Testis (tissue), 3 donors: Measurements from ENCODE around the gene SLC6A15. TPM values are rescaled to one million over a fixed set of nuclear protein-coding genes. Genes with fewer than 3 reads are reported as not detected.

Experiments
- DNase-seq: peaks from one replicate; pipeline ENCODE4 v3.0.0-alpha.2; 2019
- H3K27ac ChIP-seq, 2 donors: fragments of 200-600 bp; sonication (generic); one replicate each; pipeline ENCODE4 v1.5.1; 2019
- H3K27me3 ChIP-seq: fragments of 200-600 bp; sonication (generic); one replicate; pipeline ENCODE4 v1.5.1; 2019
- H3K36me3 ChIP-seq: fragments of 200-600 bp; sonication (generic); one replicate; pipeline ENCODE4 v1.5.1; 2017; ENCODE audit warnings: low read depth; ENCODE audit errors: missing control alignments
- H3K4me1 ChIP-seq: fragments of 200-600 bp; sonication (generic); one replicate; pipeline ENCODE4 v1.5.1; 2019
- H3K4me3 ChIP-seq, 2 donors: fragments of 200-600 bp; sonication (generic); one replicate each; pipeline ENCODE4 v1.5.1; 2017 to 2019
- H3K9me3 ChIP-seq: fragments of 200-600 bp; sonication (generic); one replicate; pipeline ENCODE4 v1.5.1; 2017
- CTCF ChIP-seq, 3 experiments: fragments of 450-650 bp in 2 of 3; fragments of 200-600 bp in 1 of 3; sonication (generic) in 1 of 3; IDR thresholded peaks; one replicate each; pipeline ENCODE4 v1.5.1; 2016 to 2019; ENCODE audit warnings: antibody characterized with exemption in 3 of 3, mild to moderate bottlenecking in 2 of 3, moderate library complexity in 1 of 3
- POLR2A ChIP-seq: fragments of 450-650 bp; IDR thresholded peaks from one replicate; pipeline ENCODE4 v1.6.1; 2017; ENCODE audit warnings: antibody characterized with exemption, mild to moderate bottlenecking, moderate library complexity
- WGBS, 2 donors: methylation state at CpG; one replicate each; pipeline ENCODE4 v1.1.5; 2018; 5-methylcytosine and 5-hydroxymethylcytosine counted together
- intact Hi-C: fragments of 100-400 bp; cut with DNase I; formaldehyde crosslinking; loops from one replicate; pipeline ENCODE4 v1.15.1; 2023; ENCODE audit warnings: low total_unique reads
- polyA plus RNA-seq: library from polyadenylated mRNA; stranded (reverse); fragments of 350-450 nt; fragmentation: Illumina TruSeq; extraction: RNeasy Lipid Tissue Mini Kit (QIAGEN cat#74804); gene quantifications from one replicate; pipeline ENCODE4 v1.2.3, GENCODE V29; 2014; ENCODE audit warnings: low read depth, low replicate concordance; ENCODE audit not compliant: insufficient read depth
- total RNA-seq, 2 donors: library from RNA; depleted of rRNA; stranded (reverse); fragments of >200 nt; gene quantifications; one replicate each; pipeline ENCODE4 v1.2.3, GENCODE V29; 2016

Gene SLC6A15
- total and polyA plus RNA-seq, 3 donors from 2014 or later = 1.7 to 3.1 (median 2.0) TPM

- Histone ChIP-seq H3K4me1 (no peaks in the 10 kb centered on the region), H3K27me3 (no peaks in the 10 kb centered on the region), H3K36me3 (no peaks in the 10 kb centered on the region), H3K27ac (no peak overlapping the region), H3K9me3 (no peaks in the 10 kb centered on the region), H3K4me3 (no peak overlapping the region)
- DNase-seq = no peak
- intact Hi-C loops = no loop called here
- TF ChIP-seq CTCF (IDR thresholded peaks at IDR 0.05) (no peak), POLR2A (no peak)
- WGBS, 2 donors = 77 to 90% methylated on average over 2 of the region's 2 CpGs
Measured at GRCh38 chr12:84922693-84923092, 10.1 kb upstream of the SLC6A15 start.

- WGBS, 2 donors = 88 to 100% methylated on average over 1 of the region's 1 CpG
- Histone ChIP-seq H3K4me3 (no peak overlapping the region), H3K27me3 (no peaks in the 10 kb centered on the region), H3K27ac (no peak overlapping the region), H3K4me1 (no peaks in the 10 kb centered on the region), H3K36me3 (no peaks in the 10 kb centered on the region), H3K9me3 (no peaks in the 10 kb centered on the region)
- intact Hi-C loops = no loop called here
- no peak for TF ChIP-seq CTCF (IDR thresholded peaks at IDR 0.05)
- no peak for TF ChIP-seq POLR2A
- DNase-seq = no peak
Measured at GRCh38 chr12:84920331-84920730, 7.7 kb upstream of the SLC6A15 start.

- DNase-seq = no peak
- no peaks in the 10 kb centered on the region for H3K9me3 ChIP-seq
- H3K4me1 ChIP-seq = no peaks in the 10 kb centered on the region
- H3K27me3 ChIP-seq = no peaks in the 10 kb centered on the region
- H3K27ac ChIP-seq = no peak overlapping the region
- TF ChIP-seq CTCF (IDR thresholded peaks at IDR 0.05) (no peak), POLR2A (no peak)
- no peak overlapping the region for H3K4me3 ChIP-seq
- 75 to 89% methylated on average over 1 of the region's 1 CpG for WGBS, 2 donors
- intact Hi-C loops = no loop called here
- H3K36me3 ChIP-seq = no peaks in the 10 kb centered on the region
Measured at GRCh38 chr12:84919271-84919670, 6.7 kb upstream of the SLC6A15 start.

- no peak for TF ChIP-seq CTCF (IDR thresholded peaks at IDR 0.05)
- TF ChIP-seq POLR2A = no peak
- Histone ChIP-seq H3K4me1 (no peaks in the 10 kb centered on the region), H3K4me3 (peak overlapping the region; percentile 47 to 63), H3K27me3 (no peaks in the 10 kb centered on the region), H3K9me3 (no peaks in the 10 kb centered on the region), H3K27ac (no peak overlapping the region), H3K36me3 (no peaks in the 10 kb centered on the region)
- peak; percentile 18 for DNase-seq
- intact Hi-C loops = no loop called here
- 14 to 19% methylated on average over 9 of the region's 9 CpGs for WGBS, 2 donors
Measured at GRCh38 chr12:84913129-84913515, 523 bp upstream of the SLC6A15 start.

- no peaks in the 10 kb centered on the region for H3K27me3 ChIP-seq
- H3K27ac ChIP-seq = no peak overlapping the region
- intact Hi-C loops = no loop called here
- no peaks in the 10 kb centered on the region for H3K4me1 ChIP-seq
- DNase-seq = peak; percentile 88
- H3K9me3 ChIP-seq = no peaks in the 10 kb centered on the region
- 1% methylated on average over 40 to 48 of the region's 48 CpGs for WGBS, 2 donors
- H3K36me3 ChIP-seq = no peaks in the 10 kb centered on the region
- H3K4me3 ChIP-seq = peak overlapping the region; percentile 47 to 63
- TF ChIP-seq CTCF (IDR thresholded peaks at IDR 0.05) (no peak), POLR2A (no peak)
Measured at GRCh38 chr12:84911271-84912197, 1.1 kb downstream of the SLC6A15 start.
